ENCODE results near the gene GET4. TPM values are rescaled to one million over a fixed set of nuclear protein-coding genes. Genes with fewer than 3 reads are reported as not detected.

GET4 gene
- total RNA-seq, 1 experiment from 2014 or later, result 120 TPM

- peaks cover 15% of the 10 kb centered on the region for H3F3A ChIP-seq (ENCODE audit: insufficient read depth, low read depth)
- peaks cover 12% of the 10 kb centered on the region for H3K4me1 ChIP-seq (replicated peaks; ENCODE audit: insufficient read depth)
- H3K9me2 ChIP-seq (ENCODE audit: insufficient read depth), result no peaks in the 10 kb centered on the region
- H3K27me3 ChIP-seq (ENCODE audit: insufficient read depth, low read depth), result no peaks in the 10 kb centered on the region
- H4K20me1 ChIP-seq (ENCODE audit: insufficient read depth), result no peaks in the 10 kb centered on the region
- intact Hi-C loops (cut with micrococcal nuclease; ENCODE audit: unreplicated experiment), result no loop called here
- no TSS peak for BruUV-seq (replicated peaks)
- H3K4me2 ChIP-seq, result no peak overlapping the region
- CTCF ChIA-PET, result no interaction called here
- H3K79me2 ChIP-seq (ENCODE audit: low read depth), result no peaks in the 10 kb centered on the region
- no peaks in the 10 kb centered on the region for H3K9me3 ChIP-seq (ENCODE audit: insufficient read depth, low read depth)
- POLR2A ChIA-PET (ENCODE audit: unreplicated experiment), result no interaction called here
- H2AFZ ChIP-seq, result no peak overlapping the region
- no peak overlapping the region for H3K4me3 ChIP-seq
- no peaks in the 10 kb centered on the region for H3K36me3 ChIP-seq (ENCODE audit: low read depth)
- TF ChIP-seq EZH2 (IDR thresholded peaks at IDR 0.05; ENCODE audit: low read depth) (no peak), CTCF (conservative IDR thresholded peaks at IDR 0.05) (no peak)
- DNase-seq, result no peak
- no peak overlapping the region for H3K27ac ChIP-seq
Observed at GRCh38 chr7:915291-916218, 39.2 kb downstream of the GET4 start.

GRCh38 chr7:916291-916941, 40.1 kb downstream of the GET4 start:
- ChIA-PET POLR2A (ENCODE audit: unreplicated experiment) (no interaction called here), CTCF (no interaction called here)
- H3F3A ChIP-seq (ENCODE audit: insufficient read depth, low read depth), result peaks cover 15% of the 10 kb centered on the region
- H3K4me1 ChIP-seq (replicated peaks; ENCODE audit: insufficient read depth), result peaks cover 12% of the 10 kb centered on the region
- no peaks in the 10 kb centered on the region for H3K79me2 ChIP-seq (ENCODE audit: low read depth)
- intact Hi-C loops (cut with micrococcal nuclease; ENCODE audit: unreplicated experiment), result no loop called here
- H3K4me2 ChIP-seq, result no peak overlapping the region
- no peak overlapping the region for H2AFZ ChIP-seq
- BruUV-seq (replicated peaks), result no TSS peak
- H3K27ac ChIP-seq, result no peak overlapping the region
- TF ChIP-seq EZH2 (IDR thresholded peaks at IDR 0.05; ENCODE audit: low read depth) (no peak), CTCF (conservative IDR thresholded peaks at IDR 0.05) (no peak)
- no peaks in the 10 kb centered on the region for H4K20me1 ChIP-seq (ENCODE audit: insufficient read depth)
- no peaks in the 10 kb centered on the region for H3K36me3 ChIP-seq (ENCODE audit: low read depth)
- no peak overlapping the region for H3K4me3 ChIP-seq
- no peaks in the 10 kb centered on the region for H3K9me3 ChIP-seq (ENCODE audit: insufficient read depth, low read depth)
- DNase-seq, result no peak
- no peaks in the 10 kb centered on the region for H3K9me2 ChIP-seq (ENCODE audit: insufficient read depth)
- H3K27me3 ChIP-seq (ENCODE audit: insufficient read depth, low read depth), result no peaks in the 10 kb centered on the region

GRCh38 chr7:917255-918117, 41.1 kb downstream of the GET4 start:
- BruUV-seq (replicated peaks), result no TSS peak
- H3K9me2 ChIP-seq (ENCODE audit: insufficient read depth), result no peaks in the 10 kb centered on the region
- ChIA-PET CTCF (no interaction called here), POLR2A (ENCODE audit: unreplicated experiment) (no interaction called here)
- no peaks in the 10 kb centered on the region for H4K20me1 ChIP-seq (ENCODE audit: insufficient read depth)
- H2AFZ ChIP-seq, result no peak overlapping the region
- H3K4me1 ChIP-seq (replicated peaks; ENCODE audit: insufficient read depth), result peaks cover 12% of the 10 kb centered on the region
- H3K4me2 ChIP-seq, result no peak overlapping the region
- intact Hi-C loops (cut with micrococcal nuclease; ENCODE audit: unreplicated experiment), result no loop called here
- H3K9me3 ChIP-seq (ENCODE audit: insufficient read depth, low read depth), result no peaks in the 10 kb centered on the region
- H3F3A ChIP-seq (ENCODE audit: insufficient read depth, low read depth), result peaks cover 15% of the 10 kb centered on the region
- H3K27me3 ChIP-seq (ENCODE audit: insufficient read depth, low read depth), result no peaks in the 10 kb centered on the region
- H3K27ac ChIP-seq, result no peak overlapping the region
- H3K36me3 ChIP-seq (ENCODE audit: low read depth), result no peaks in the 10 kb centered on the region
- H3K4me3 ChIP-seq, result no peak overlapping the region
- no peak for DNase-seq
- TF ChIP-seq EZH2 (IDR thresholded peaks at IDR 0.05; ENCODE audit: low read depth), result no peak
- TF ChIP-seq CTCF (conservative IDR thresholded peaks at IDR 0.05), result no peak
- H3K79me2 ChIP-seq (ENCODE audit: low read depth), result no peaks in the 10 kb centered on the region
